Middle frontal gyrus (tissue), 1 donor: Measurements from ENCODE around the gene PLCL1.

Source experiments
- DNase-seq: peaks from one replicate; pipeline ENCODE4 v3.0.0-alpha.2; 2015; ENCODE audit warnings: low spot score; ENCODE audit errors: extremely low spot score

The PLCL1 gene

DNA sequence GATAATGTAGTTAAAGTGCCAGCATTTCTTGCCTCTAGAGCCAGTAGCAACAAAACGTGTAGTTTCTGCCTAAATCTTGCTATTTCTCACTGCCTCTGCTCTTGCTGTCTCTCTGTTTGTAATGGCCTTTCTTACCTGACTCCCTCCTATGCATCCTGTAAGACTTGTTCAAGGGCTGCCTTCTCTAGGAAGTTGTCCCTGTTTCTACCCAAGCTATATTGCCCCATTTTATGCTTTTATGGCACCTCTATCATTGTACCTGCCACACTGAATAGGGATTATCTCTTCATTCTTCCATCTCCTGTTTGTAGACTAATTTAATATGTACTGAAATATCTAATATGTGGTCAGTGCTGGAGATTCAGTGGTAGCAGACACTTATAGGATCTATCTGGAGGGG lies 49.2 kb downstream of the PLCL1 start:
- no peak for DNase-seq

DNA sequence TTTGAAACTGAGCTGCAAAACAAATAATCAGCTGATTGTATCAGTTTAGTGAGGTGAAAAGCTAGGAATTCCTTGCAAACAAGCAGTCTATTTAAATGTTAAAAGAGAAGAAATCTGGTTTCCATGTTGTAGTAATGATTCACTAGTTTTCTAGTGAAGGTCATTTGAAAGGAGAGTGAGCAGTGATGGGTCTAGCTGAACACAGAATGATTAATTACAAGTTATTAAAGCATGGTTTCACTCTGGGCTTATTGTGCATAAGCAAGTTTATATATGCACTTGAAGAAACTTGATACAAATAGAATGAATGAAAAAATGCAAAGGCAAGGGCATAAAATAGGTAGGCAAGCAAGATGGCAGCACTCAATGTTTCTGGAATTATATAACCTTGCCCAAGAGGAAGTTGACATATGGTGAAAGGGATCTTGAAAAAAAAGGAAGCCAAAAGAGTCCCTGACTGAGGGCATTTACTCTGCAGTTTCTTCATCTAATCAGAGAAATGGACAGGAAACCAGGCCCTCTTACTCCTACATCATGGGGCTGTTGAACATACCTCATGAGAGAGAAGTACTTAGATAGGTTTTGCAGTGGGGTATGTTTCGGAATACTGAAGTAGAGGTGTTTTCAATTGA lies 53.2 kb downstream of the PLCL1 start:
- no peak for DNase-seq

DNA sequence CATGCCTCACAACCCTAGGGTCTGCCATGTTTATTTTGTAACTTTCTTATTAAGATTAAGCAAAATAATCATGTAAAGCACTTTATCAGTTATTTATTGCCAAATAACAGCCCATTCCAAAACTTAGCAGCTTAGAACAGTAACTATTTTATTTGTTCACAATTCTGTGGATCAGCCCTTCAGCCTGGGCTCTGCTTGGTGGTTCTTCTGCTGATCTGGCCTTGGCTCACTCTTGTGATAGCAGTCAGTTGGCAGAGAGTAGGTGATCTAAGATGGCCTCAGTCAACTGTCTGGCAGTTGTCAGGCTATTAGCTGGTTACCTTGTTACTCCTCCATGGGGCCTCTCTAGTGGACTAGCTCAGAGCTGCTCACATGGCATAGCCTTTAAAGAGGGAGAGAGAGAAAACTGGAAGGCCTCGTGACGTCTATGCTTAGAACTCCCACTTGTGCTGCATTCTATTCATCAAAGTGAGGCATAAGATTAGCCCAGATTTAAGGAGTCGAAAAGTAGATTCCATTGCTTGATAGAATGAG lies 54.3 kb downstream of the PLCL1 start:
- DNase-seq = no peak

DNA sequence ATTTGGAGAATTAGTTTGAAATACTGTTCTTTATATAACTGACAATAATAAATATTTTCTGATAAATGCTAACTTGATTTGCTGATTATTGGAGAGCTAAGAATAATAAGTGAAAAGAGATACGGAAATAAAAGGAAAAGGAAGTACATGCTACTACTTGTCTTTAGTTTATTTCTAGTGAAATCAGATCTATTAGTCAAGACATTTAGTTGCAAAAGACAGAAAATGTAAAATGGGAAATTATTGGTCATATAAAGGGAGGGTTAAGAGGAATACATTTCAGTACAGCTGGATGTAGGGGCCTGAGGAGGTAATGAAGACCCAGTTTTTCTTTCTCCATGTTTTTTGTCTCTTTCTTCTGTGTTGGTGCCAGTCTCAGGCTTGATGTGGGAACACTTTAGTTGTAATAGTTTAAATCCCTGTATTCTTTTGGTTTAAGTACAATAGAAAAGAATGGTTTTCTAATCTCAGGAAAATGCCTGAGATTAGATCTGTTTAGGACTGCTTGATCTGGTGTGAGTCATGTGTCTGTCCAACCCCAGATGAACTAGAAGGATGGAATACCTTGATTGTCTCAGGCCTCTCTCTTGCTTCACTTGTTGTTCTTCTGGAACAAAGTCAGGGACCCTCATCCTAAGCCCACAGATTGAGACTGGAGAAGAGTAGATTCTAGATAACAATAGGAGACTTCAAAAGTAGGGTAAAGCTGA lies 58.0 kb downstream of the PLCL1 start:
- DNase-seq = no peak

DNA sequence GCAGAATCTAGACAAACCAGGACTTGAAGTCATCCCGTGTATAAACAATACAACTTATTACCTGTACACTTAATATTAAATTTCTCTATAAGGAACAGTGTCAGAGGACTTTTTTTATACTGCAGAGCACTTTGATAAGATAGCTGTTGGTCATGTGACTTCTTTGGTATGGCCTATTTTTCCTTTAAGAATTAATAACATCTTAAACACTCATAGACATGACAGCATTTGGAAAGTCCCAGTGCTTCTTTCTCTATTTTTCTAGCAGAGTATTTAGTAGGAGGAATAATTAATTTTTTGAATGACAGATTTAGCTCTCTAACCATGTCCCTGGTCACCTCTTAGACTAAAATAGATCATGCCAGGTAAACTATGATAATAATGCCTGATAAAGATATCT lies 59.4 kb downstream of the PLCL1 start:
- no peak for DNase-seq

DNA sequence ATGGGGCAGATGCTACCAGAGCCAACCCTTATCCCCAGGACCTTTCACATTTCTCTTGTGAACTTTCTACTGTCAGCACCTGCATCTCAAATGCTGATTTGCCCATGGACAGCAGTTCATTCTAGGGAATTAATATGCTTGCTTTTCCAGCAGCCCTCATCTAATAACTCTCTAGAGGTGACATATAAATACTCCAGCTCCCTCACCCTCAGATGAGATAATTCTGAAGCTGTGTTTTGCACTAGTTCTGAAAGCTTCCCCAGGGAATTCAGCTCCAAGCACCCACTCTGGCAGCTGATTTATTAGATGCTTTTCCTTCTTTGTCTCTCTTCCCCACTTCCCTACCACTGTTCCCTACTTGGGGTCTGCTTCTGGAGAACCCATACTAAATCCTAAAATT lies 62.1 kb downstream of the PLCL1 start:
- no peak for DNase-seq

DNA sequence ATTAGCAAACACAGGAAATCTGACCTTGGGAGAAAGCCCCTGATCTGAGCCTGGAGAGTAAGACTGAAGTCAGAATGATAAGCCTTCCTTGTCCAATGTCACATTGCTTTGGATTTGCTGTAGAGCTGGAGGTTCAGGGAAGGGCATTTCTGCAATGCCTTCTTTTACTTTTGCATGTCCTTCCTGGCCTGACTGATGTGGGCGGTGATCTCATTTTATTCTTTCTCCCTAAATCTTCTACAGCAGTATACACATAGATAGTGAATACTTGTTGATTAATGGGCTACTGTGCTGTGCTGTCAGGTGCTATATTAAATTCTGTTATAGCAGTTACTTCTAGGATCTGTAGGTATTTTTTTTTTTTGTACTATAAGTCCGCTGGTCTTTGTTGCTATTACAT lies 62.6 kb downstream of the PLCL1 start:
- no peak for DNase-seq

DNA sequence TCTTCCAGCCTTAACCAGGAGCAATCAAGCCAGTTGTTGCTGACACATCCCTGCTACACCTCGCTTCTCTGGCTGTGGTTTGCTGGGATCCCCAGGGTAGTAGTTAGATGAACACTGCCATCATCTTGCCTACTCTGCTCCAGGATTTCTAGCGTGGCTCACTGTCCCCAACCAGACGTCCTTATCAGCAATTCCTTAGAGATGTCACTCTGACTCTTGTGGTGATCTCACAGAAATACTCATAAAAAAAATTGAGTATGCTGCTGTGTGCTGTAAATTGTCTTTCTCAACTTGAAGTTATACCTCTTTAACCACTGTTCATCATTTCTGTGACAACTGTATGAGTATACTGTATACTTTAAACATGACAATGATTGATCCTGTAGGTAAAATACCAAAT lies 63.2 kb downstream of the PLCL1 start:
- no peak for DNase-seq

DNA sequence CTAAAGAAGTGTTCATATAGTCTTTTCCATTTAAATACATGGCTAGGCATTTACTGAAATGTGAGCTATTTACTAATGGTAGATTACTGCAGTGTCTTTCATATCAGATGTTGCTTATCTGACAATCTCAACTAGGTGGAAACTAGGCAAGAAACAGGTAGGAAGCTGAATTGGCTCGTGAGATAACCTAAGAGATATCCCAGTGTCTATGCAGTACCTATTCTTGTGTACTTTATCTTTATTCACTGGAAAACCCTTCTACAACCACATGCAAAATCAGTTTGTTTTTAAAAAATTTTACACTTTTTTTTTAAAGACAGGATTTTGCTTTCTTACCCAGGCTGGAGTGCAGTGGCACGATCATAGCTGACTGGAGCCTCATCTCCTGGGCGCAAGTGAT lies 63.8 kb downstream of the PLCL1 start:
- no peak for DNase-seq

GRCh38 chr2:197869041-197869440 lies 64.6 kb downstream of the PLCL1 start:
- DNase-seq = no peak

DNA sequence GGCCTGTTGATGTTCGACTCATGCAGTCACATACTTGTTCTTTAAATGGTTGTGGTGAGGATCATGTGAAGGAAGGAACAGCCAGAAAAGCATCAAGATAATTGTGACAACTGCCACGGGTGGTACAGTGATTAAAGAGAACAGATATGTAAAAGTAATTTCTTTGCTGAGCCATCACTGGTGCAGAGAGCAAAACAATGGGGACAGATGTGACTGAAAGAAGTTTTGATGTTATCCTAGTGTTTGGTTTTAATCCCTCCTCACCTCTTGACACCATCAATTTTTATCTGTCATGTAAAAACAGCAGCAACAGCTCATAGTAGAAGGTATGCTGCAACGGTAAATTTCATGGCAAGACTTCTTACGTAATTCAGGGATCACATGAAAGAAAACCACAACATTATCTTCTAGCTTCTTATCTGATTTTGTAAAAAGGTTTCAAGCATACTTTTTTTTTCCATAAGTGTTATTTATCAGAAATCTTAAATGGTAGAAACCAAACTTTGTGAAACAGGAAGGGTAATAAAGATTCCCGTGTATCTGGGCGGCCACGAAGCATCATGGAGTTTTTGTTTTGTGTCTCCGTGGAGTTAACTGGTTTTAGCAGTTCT lies 65.2 kb downstream of the PLCL1 start:
- DNase-seq = no peak

DNA sequence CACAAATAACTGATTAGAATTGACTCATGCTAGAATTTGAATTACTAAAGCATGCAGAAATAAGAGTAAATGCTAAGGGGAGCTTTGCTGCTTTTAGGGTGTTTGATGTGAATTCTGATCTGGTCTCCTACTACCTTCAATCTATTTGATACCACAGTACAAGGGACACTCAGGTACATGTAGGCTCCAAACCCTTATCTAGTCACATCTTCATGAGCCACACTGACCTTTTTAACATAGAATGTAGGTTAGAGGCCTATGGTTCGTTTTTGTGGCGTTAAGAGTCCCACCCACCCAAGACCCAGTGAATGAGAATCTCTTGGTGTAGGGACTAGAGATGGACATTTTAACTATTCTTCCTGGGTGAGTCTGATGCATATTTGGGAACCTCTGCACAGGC lies 65.7 kb downstream of the PLCL1 start:
- DNase-seq = no peak

GRCh38 chr2:197871780-197872456 lies 67.5 kb downstream of the PLCL1 start:
- DNase-seq = no peak

DNA sequence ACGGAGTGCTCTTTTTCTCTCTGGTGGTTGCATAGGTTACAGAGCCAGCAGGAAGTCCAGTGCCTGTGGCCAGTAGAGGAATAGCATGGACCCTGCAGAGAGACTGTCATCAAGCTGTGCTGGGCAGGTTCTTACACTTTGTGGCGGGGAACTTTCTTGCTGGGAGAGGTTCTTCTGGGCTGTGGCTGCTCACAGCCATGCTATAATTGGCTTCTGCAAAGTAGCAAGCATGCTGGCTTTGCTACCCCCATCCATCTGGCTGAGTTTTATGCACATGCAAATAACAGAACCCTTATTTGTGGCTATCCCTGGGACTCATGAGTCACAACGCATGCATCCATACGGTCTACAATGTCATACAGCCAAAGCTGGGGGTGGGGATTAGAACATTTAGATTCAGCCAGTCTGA lies 68.9 kb downstream of the PLCL1 start:
- DNase-seq = peak; percentile 52

- no peak for DNase-seq
These were observed 71.4 kb downstream of the PLCL1 start for GRCh38 chr2:197875763-197876162.

DNA sequence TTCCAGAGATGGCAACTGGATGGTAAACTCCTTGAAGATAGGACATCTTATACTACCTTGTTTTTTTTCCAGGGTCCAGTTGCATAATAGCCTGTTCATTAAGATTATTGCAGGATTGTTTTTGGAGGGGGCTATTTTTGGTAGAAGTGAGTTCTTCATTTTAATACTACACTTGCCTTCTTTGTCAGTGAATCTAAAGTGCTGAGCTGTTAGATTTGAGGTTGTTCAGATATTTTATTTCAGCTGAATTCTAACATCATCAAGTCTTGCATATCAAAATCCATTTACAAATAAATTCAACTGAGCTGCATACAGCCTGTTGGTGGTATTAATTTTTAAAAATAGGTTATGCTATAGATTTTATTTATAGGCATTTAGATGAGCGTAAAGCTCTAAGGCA lies 72.1 kb downstream of the PLCL1 start:
- no peak for DNase-seq

- no peak for DNase-seq
These were observed 72.6 kb downstream of the PLCL1 start for GRCh38 chr2:197877038-197877437.

GRCh38 chr2:197878792-197879191 lies 74.4 kb downstream of the PLCL1 start:
- no peak for DNase-seq

- DNase-seq = no peak
These were observed 75.5 kb downstream of the PLCL1 start for GRCh38 chr2:197879812-197880408.

- no peak for DNase-seq
These were observed 79.1 kb downstream of the PLCL1 start for GRCh38 chr2:197883354-197884032.

DNA sequence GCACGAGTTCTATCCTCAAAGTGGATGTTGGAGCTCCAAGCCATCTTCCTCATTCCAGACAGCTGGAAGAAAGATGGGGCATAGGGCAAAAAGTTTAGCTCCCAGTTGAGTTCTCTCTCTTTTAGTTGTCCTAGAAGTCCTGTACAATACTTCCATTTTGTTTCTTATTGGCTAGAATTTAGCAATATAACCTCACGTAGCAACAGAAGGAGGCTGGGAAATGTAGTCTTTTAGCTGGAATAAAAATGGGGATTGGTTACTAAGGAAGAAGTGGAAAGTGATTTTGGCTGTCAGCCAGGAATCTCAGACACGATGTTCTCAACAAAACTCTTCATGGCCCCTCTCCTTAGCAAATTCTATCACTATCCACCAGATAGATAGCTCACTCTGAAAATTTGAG lies 79.9 kb downstream of the PLCL1 start:
- no peak for DNase-seq
